Mesendoderm (in vitro differentiated cells): ENCODE results near the gene SSH2.
"Not testable (repeated sequence)": the region's sequence is repeated elsewhere in the genome, so short reads cannot be mapped to it uniquely, and the experiment has no call there.

ENCODE experiments used
- DNase-seq: peaks from one replicate; pipeline ENCODE4 v3.0.0; 2013
- H2AK5ac ChIP-seq: 2 replicates; pipeline ENCODE4 v1.6.1; 2013; ENCODE audit warnings: low read length, inconsistent platforms
- H2BK120ac ChIP-seq: 2 replicates; pipeline ENCODE4 v1.6.1; 2013; ENCODE audit warnings: low read depth, mild to moderate bottlenecking, low read length, moderate library complexity, mixed read lengths
- H2BK15ac ChIP-seq: replicated peaks from 2 replicates; pipeline ENCODE4 v1.6.1; 2013; ENCODE audit warnings: low read depth, mild to moderate bottlenecking, moderate library complexity
- H2BK5ac ChIP-seq: 2 replicates; pipeline ENCODE4 v1.6.1; 2013; ENCODE audit warnings: low read length, inconsistent platforms
- H3K18ac ChIP-seq: 2 replicates; pipeline ENCODE4 v1.6.1; 2013; ENCODE audit warnings: mild to moderate bottlenecking, low read length, mixed read lengths
- H3K23ac ChIP-seq: one replicate; pipeline ENCODE4 v1.6.1; 2013; ENCODE audit warnings: low read length
- H3K27ac ChIP-seq: 2 replicates; pipeline ENCODE4 v1.5.1; 2013; ENCODE audit warnings: low read depth, mild to moderate bottlenecking, inconsistent platforms, low read length, moderate library complexity
- H3K27me3 ChIP-seq: 2 replicates; pipeline ENCODE4 v1.6.1; 2013; ENCODE audit warnings: low read length, control low read depth, mild to moderate bottlenecking, inconsistent platforms; ENCODE audit not compliant: insufficient read depth, poor library complexity
- H3K36me3 ChIP-seq: 2 replicates; pipeline ENCODE4 v1.6.1; 2013; ENCODE audit warnings: low read length, inconsistent platforms; ENCODE audit not compliant: control insufficient read depth, insufficient read depth
- H3K4ac ChIP-seq: one replicate; pipeline ENCODE4 v1.6.1; 2013; ENCODE audit warnings: low read depth, mild to moderate bottlenecking, low read length, moderate library complexity
- H3K4me1 ChIP-seq: 2 replicates; pipeline ENCODE4 v1.6.1; 2013; ENCODE audit warnings: low read depth, low read length, inconsistent platforms; ENCODE audit not compliant: control insufficient read depth
- H3K4me2 ChIP-seq: 2 replicates; pipeline ENCODE4 v1.6.1; 2013; ENCODE audit warnings: low read length
- H3K4me3 ChIP-seq: 2 replicates; pipeline ENCODE4 v1.5.1; 2013; ENCODE audit warnings: mild to moderate bottlenecking, low read length
- H3K56ac ChIP-seq: one replicate; pipeline ENCODE4 v1.6.1; 2013; ENCODE audit warnings: low read length
- H3K79me1 ChIP-seq: 2 replicates; pipeline ENCODE4 v1.6.1; 2013; ENCODE audit warnings: low read length, inconsistent platforms
- H3K79me2 ChIP-seq: 2 replicates; pipeline ENCODE4 v1.6.1; 2013; ENCODE audit warnings: mild to moderate bottlenecking, low read length; ENCODE audit not compliant: control insufficient read depth, insufficient read depth
- H3K9ac ChIP-seq: 2 replicates; pipeline ENCODE4 v1.6.1; 2013; ENCODE audit warnings: low read length, inconsistent platforms
- H4K5ac ChIP-seq: one replicate; pipeline ENCODE4 v1.6.1; 2013; ENCODE audit warnings: low read length
- H4K8ac ChIP-seq: one replicate; pipeline ENCODE4 v1.6.1; 2013; ENCODE audit warnings: low read depth, mild to moderate bottlenecking, control low read depth, low read length, moderate library complexity
- WGBS: extraction: QIAGEN DNeasy Blood & Tissue Kit; methylation state at CpG from one replicate; pipeline ENCODE4 v1.1.7; 2013; ENCODE audit warnings: low lambda C conversion rate, missing lambda C conversion rate; ENCODE audit not compliant: insufficient coverage; ENCODE audit errors: extremely low coverage; 5-methylcytosine and 5-hydroxymethylcytosine counted together

SSH2 gene

DNA sequence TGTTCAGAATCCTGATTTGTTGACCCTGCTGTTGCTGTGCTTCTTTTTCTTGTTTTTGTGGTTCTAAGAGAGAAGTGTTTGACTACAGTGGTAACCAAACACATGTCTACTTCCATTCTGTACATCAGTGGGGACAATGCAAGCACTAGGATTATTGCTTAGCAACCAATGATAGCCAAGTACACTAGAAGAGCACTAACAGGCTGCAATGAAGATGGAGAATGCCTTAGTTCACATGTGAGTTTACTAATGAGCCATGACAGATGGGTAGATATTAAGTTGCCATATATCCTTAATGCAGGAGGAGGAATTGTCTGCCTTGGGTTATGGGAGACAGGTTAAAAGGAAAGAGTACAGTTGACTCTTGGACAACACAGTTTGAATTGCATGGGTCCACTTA is 19.7 kb upstream of the SSH2 start:
- H3K36me3 ChIP-seq, result no peaks in the 10 kb centered on the region
- H3K23ac ChIP-seq, result no peak overlapping the region
- no peak overlapping the region for H2BK5ac ChIP-seq
- no peak overlapping the region for H2BK120ac ChIP-seq
- no peak overlapping the region for H3K4me3 ChIP-seq
- H3K79me2 ChIP-seq, result no peaks in the 10 kb centered on the region
- H3K4me2 ChIP-seq, result no peak overlapping the region
- no peak overlapping the region for H3K4ac ChIP-seq
- H2AK5ac ChIP-seq, result no peak overlapping the region
- no peak overlapping the region for H3K56ac ChIP-seq
- H3K27me3 ChIP-seq, result no peaks in the 10 kb centered on the region
- H4K5ac ChIP-seq, result no peak overlapping the region
- H4K8ac ChIP-seq, result no peak overlapping the region
- no peaks in the 10 kb centered on the region for H3K79me1 ChIP-seq
- H2BK15ac ChIP-seq, result no peak overlapping the region
- DNase-seq, result no peak
- no peak overlapping the region for H3K9ac ChIP-seq
- H3K18ac ChIP-seq, result no peak overlapping the region
- no peaks in the 10 kb centered on the region for H3K4me1 ChIP-seq
- no peak overlapping the region for H3K27ac ChIP-seq

DNA sequence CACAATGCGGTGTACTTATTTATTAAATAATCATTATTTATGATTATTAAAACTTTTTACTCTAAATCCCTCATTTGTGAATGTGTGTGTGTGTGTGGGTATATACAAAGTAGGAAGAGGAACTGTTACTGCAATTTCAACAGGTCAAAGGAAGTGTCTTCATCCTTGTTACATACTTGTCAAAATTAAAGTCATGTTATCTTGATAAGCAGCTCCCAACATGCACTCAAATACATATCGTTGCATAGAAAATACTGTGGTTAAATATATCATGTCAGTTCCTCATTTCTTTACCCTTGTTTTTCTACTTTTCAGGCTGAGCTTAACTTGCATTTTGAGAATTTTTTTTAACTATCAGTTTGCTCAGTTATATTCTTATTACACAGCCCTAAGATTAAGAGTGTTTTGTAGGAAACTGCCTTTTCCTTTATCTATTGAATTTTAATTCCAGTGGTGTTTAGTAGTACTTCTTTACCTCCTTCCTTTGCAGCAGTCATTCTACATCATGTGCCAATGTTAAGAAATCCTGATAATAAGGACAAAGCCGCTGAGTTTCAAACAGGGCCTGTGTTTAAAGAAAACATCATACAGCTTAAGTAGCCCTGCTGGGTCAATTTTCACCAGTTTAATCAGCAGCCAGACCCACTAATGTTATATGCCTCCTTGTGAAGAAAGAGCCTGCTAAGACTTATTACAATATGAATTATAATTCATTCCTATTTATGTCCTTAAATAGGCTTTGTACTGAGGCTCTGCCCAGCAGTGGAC is 18.6 kb upstream of the SSH2 start:
- no peaks in the 10 kb centered on the region for H3K79me2 ChIP-seq

DNA sequence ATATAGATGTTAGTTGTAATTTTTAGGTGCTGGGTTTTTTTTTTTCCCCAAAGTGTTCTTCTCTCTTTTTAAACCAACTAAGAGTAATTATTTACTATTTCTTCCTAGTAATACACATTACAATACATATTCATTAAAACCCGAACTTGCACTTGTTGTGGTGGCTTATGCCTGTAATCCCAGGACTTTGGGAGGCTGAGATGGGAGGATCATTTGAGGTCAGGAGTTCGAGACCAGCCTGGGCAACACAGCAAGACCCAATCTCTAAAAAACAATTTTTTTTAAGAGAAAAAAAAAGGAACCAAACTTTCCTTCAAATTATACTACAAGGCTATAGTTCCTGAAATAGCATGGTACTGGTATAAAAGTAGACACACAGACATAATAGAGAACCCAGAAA is 15.3 kb upstream of the SSH2 start:
- H3K23ac ChIP-seq, result no peak overlapping the region
- no peak overlapping the region for H2AK5ac ChIP-seq
- H3K36me3 ChIP-seq, result no peaks in the 10 kb centered on the region
- no peaks in the 10 kb centered on the region for H3K79me1 ChIP-seq
- H3K4me1 ChIP-seq, result no peaks in the 10 kb centered on the region
- H2BK5ac ChIP-seq, result no peak overlapping the region
- H2BK120ac ChIP-seq, result no peak overlapping the region
- H3K79me2 ChIP-seq, result no peaks in the 10 kb centered on the region
- H3K27ac ChIP-seq, result no peak overlapping the region
- H4K5ac ChIP-seq, result no peak overlapping the region
- H2BK15ac ChIP-seq, result no peak overlapping the region
- DNase-seq, result no peak
- H4K8ac ChIP-seq, result no peak overlapping the region
- no peak overlapping the region for H3K18ac ChIP-seq
- H3K27me3 ChIP-seq, result no peaks in the 10 kb centered on the region
- WGBS, result 100% methylated on average over 1 of the region's 2 CpGs
- H3K4me2 ChIP-seq, result no peak overlapping the region
- no peak overlapping the region for H3K4ac ChIP-seq
- H3K9ac ChIP-seq, result no peak overlapping the region
- no peak overlapping the region for H3K4me3 ChIP-seq
- no peak overlapping the region for H3K56ac ChIP-seq

More for the DNA sequence above, 18.6 kb upstream of the SSH2 start:
- no peak overlapping the region for H3K56ac ChIP-seq
- DNase-seq, result no peak
- no peaks in the 10 kb centered on the region for H3K79me1 ChIP-seq
- WGBS, result no CpG with 5 or more reads among the region's 3 CpGs
- H3K9ac ChIP-seq, result no peak overlapping the region
- H3K18ac ChIP-seq, result no peak overlapping the region
- H2BK5ac ChIP-seq, result no peak overlapping the region
- H2AK5ac ChIP-seq, result no peak overlapping the region
- H3K4me1 ChIP-seq, result no peaks in the 10 kb centered on the region
- H3K23ac ChIP-seq, result no peak overlapping the region
- H3K36me3 ChIP-seq, result no peaks in the 10 kb centered on the region
- no peak overlapping the region for H3K4ac ChIP-seq
- no peaks in the 10 kb centered on the region for H3K27me3 ChIP-seq
- H2BK120ac ChIP-seq, result no peak overlapping the region
- H4K5ac ChIP-seq, result no peak overlapping the region
- no peak overlapping the region for H3K4me3 ChIP-seq
- H3K4me2 ChIP-seq, result no peak overlapping the region
- H3K27ac ChIP-seq, result no peak overlapping the region
- H4K8ac ChIP-seq, result no peak overlapping the region
- H2BK15ac ChIP-seq, result no peak overlapping the region

DNA sequence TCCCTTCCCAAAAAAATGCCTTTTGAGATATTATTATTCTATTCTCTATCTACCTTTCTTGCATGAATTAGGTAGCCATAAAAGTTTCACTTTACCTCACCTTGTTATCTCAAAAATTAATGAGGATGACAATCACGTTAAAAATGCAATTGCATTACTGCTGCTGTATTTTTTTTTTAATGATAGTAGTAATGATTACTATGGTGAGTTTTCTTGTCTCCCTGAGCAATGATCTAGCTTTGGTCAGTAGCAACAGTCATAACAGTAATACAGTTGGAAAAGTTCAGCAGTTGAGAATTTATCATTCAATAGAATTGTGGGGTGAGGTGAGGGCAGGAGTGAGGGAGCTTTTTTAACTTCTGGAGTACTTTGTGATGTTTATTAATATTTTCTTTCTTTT is 11.3 kb upstream of the SSH2 start, which contains the start of gene EFCAB5:
EFCAB5 (plus strand) TSS at position 301 of the 400 bp plus-strand sequence. CDS start 163 bp downstream, outside the sequence.
- Histone ChIP-seq H3K56ac (no peak within 1 kb of the TSS), H3K4me3 (no peak within 1 kb of the TSS), H2BK120ac (no peak within 1 kb of the TSS), H3K4me2 (no peak within 1 kb of the TSS), H3K4me1 (no peaks in the 10 kb centered on the region), H3K36me3 (no peaks in the 10 kb centered on the region), H2BK5ac (no peak within 1 kb of the TSS), H3K27me3 (no peaks in the 10 kb centered on the region), H3K27ac (no peak within 1 kb of the TSS), H3K23ac (no peak within 1 kb of the TSS), H3K18ac (no peak within 1 kb of the TSS), H3K4ac (no peak within 1 kb of the TSS), H3K79me2 (no peaks in the 10 kb centered on the region), H4K8ac (no peak within 1 kb of the TSS), H3K79me1 (no peaks in the 10 kb centered on the region), H3K9ac (no peak within 1 kb of the TSS), H2AK5ac (no peak within 1 kb of the TSS), H4K5ac (no peak within 1 kb of the TSS), H2BK15ac (no peak within 1 kb of the TSS)
- WGBS, result no CpG with 5 or more reads among the region's 1 CpG
- DNase-seq, result no peak

DNA sequence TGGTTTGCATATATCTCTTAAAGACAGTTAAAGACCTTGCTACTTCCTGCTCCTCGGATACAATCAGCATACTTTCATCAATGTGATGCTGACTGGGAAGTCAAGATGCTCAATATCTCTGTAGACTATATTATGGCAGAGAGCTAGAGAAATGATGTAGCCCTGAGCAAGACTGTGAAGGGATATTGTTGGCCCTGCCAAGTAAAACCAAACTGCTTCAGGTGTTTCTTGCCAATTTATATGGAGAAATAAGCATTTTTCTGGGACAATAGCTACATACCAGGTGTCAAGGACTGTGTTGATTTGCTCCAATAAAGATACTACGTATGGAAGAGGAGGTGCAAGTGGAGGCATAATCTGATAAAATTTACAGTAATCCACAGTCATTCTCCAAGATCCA is 6.7 kb upstream of the SSH2 start:
- Histone ChIP-seq H2AK5ac (no peak overlapping the region), H3K4me1 (no peaks in the 10 kb centered on the region), H3K4me3 (no peak overlapping the region), H3K23ac (no peak overlapping the region), H3K4ac (no peak overlapping the region), H3K79me2 (no peaks in the 10 kb centered on the region), H3K9ac (no peak overlapping the region), H3K27me3 (no peaks in the 10 kb centered on the region), H3K18ac (no peak overlapping the region), H3K36me3 (no peaks in the 10 kb centered on the region), H4K8ac (no peak overlapping the region), H2BK15ac (no peak overlapping the region), H4K5ac (no peak overlapping the region), H3K27ac (no peak overlapping the region), H2BK5ac (no peak overlapping the region), H3K4me2 (no peak overlapping the region), H2BK120ac (no peak overlapping the region), H3K56ac (no peak overlapping the region), H3K79me1 (no peaks in the 10 kb centered on the region)
- no CpG with 5 or more reads among the region's 2 CpGs for WGBS
- no peak for DNase-seq

DNA sequence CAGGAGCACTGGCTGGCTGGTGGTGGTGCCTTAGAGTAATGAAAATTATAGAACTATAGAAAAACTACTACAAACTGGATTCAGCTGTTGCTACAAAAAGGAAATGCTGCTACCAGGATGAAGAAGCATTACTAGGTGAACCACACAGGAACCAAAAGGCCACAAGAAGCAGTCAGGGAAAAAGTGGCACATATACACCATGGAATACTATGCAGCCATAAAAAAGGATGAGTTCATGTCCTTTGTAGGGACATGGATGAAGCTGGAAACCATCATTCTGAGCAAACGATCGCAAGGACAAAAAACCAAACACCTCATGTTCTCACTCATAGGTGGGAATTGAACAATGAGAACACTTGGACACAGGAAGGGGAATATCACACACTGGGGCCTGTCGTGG is 5.9 kb upstream of the SSH2 start:
- H3K79me1 ChIP-seq, H3K4me3 ChIP-seq, H2BK15ac ChIP-seq, H3K27ac ChIP-seq, H3K9ac ChIP-seq, H2BK120ac ChIP-seq, H2AK5ac ChIP-seq, H3K4me2 ChIP-seq, H3K18ac ChIP-seq, H3K36me3 ChIP-seq, H3K79me2 ChIP-seq, H4K5ac ChIP-seq, H3K4me1 ChIP-seq, DNase-seq, H3K4ac ChIP-seq, H2BK5ac ChIP-seq, H4K8ac ChIP-seq, H3K27me3 ChIP-seq, H3K56ac ChIP-seq, H3K23ac ChIP-seq: not testable (repeated sequence)
- no CpG with 5 or more reads among the region's 3 CpGs for WGBS
